ENCODE results near the gene PTPN11.
"Not testable (repeated sequence)": the region's sequence is repeated elsewhere in the genome, so short reads cannot be mapped to it uniquely, and the experiment has no call there.

PTPN11 gene

DNA sequence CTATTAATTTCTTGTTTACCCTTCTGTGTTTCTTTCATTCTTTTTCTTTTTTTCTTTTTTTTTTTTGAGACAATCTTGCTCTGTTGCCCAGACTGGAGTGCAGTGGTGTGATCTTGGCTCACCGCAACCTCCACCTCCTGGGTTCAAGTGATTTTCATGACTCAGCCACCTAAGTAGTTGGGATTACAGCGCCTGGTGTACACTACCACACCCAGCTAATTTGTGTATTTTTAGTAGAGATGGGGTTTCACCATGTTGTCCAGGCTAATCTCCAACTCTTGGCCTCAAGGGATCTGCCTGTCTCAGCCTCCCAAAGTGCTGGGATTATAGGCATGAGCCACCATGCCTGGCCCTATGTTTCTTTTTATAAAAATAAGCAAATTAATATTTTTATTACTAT is 29.4 kb downstream of the PTPN11 start:
- not testable (repeated sequence) for DNase-seq (ENCODE audit: low spot score)

DNA sequence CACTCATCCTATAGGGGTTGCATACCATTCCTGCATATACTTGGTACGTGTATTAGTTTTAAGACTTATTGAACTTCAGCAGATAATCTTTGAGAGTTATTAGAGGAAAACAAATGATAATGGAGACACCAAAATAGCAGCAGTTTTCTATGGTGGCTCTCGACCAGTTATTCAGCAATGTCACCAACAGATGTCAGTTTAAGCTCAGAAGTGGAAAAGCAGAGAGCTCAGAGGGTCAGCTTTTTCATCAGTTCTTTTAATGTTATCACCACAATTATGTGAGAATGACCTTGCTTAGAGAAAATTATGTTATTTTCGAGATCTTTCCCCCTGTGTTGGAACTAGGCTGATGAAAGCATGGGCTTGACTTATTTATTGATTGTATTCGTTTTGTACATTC is 32.0 kb downstream of the PTPN11 start:
- DNase-seq (ENCODE audit: low spot score): no peak

GRCh38 chr12:112456029-112456428 is 37.3 kb downstream of the PTPN11 start:
- DNase-seq (ENCODE audit: low spot score): no peak

DNA sequence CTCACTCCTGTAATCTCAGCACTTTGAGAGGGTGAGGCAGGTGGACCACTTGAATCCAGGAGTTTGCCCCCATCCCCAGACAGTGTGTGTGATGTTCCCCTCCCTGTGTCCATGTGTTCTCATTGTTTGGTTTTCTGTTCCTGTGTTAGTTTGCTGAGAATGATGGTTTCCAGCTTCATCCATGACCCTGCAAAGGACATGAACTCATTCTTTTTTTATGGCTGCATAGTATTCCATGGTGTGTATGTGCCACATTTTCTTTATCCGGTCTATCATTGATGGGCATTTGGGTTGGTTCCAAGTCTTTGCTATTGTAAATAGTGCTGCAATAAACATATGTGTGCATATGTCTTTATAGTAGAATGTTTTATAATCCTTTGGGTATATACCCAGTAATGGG is 38.4 kb downstream of the PTPN11 start:
- not testable (repeated sequence) for DNase-seq (ENCODE audit: low spot score)

DNA sequence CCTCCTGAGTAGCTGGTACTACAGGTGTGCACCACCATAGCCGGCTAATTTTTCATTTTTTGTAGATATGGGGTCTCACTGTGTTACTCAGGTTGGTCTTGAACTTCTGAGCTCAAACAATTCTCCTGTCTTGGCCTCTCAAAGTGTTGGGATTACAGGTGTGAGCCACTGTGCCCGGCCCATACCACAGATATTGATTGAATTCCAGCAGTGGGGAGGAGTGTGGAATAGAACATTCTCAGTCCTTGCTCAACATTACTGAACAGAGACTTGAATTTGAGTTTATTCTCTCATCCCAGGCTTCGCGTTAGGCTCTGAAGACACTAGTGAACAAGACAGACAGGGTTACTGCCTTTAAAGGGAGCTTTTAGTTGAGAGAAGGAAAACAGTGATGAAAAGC is 39.6 kb downstream of the PTPN11 start:
- DNase-seq (ENCODE audit: low spot score): no peak

GRCh38 chr12:112458751-112459150 is 40.0 kb downstream of the PTPN11 start:
- DNase-seq (ENCODE audit: low spot score): no peak

- no peak for DNase-seq (ENCODE audit: low spot score)
Measured at GRCh38 chr12:112463478-112463877, 44.7 kb downstream of the PTPN11 start.

- no peak for DNase-seq (ENCODE audit: low spot score)
Measured at GRCh38 chr12:112464605-112465004, 45.9 kb downstream of the PTPN11 start.

- DNase-seq (ENCODE audit: low spot score): no peak
Measured at GRCh38 chr12:112466011-112466422, 47.3 kb downstream of the PTPN11 start.

- DNase-seq (ENCODE audit: low spot score): no peak
Measured at GRCh38 chr12:112466835-112467234, 48.1 kb downstream of the PTPN11 start.

GRCh38 chr12:112468046-112468445 is 49.3 kb downstream of the PTPN11 start:
- no peak for DNase-seq (ENCODE audit: low spot score)

- DNase-seq (ENCODE audit: low spot score): no peak
Measured at GRCh38 chr12:112473056-112473455, 54.3 kb downstream of the PTPN11 start.

DNA sequence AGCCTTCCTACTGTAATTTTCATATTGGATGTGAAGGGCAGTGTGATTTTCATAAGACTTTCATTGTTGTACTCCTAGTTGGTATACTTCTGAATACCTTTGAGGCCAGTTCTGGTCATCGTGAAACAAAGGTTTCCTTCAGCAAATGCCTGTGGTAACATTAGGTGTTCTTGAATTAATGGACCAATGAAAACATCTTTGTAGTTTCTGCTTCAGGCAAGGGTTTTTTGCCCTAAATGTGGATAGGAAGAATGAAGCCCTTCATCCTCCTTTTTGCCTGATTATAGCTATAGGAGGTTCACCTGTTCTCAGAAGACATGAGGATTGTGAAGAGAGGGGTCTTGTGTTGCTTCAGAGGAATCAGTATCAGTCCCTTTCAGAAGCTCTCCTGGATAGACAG is 60.7 kb downstream of the PTPN11 start:
- DNase-seq (ENCODE audit: low spot score): no peak

GRCh38 chr12:112480931-112481330 is 62.2 kb downstream of the PTPN11 start:
- no peak for DNase-seq (ENCODE audit: low spot score)

- no peak for DNase-seq (ENCODE audit: low spot score)
Measured at GRCh38 chr12:112482733-112483132, 64.0 kb downstream of the PTPN11 start.

DNA sequence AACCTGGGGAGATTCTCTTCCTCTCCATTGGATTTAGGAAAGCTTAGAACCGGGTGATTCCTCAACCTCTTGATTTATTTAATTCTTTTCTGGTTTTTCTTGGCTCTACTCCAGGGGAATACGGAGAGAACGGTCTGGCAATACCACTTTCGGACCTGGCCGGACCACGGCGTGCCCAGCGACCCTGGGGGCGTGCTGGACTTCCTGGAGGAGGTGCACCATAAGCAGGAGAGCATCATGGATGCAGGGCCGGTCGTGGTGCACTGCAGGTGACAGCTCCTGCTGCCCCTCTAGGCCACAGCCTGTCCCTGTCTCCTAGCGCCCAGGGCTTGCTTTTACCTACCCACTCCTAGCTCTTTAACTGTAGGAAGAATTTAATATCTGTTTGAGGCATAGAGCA is 67.6 kb downstream of the PTPN11 start:
- no peak for DNase-seq (ENCODE audit: low spot score)

DNA sequence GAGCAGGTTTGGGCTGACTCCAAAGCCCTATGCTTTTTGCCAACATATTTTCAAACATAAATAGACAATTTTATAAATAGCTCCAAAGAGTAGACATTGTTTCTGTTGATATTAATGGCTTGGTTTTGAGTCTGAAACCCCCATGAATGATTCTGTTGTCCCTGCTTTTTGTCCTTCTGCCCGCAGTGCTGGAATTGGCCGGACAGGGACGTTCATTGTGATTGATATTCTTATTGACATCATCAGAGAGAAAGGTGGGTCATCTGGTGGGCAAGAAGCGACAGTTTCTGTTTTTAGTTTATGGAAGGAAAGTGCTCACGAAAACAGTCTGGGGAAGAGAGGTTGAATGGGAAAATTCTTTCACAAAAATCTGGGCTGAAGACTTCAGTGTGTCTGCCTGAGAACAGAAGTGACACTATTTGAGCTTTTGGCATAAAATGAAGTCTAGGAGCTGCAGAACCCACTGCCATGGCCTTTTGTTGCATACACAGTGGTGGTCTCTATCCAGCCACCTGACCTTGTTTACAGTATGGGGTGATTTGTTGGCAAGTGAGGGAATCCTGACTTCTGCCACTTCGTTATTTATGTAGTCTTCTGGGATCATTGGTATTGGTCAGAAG is 69.6 kb downstream of the PTPN11 start:
- DNase-seq (ENCODE audit: low spot score): no peak

- no peak for DNase-seq (ENCODE audit: low spot score)
Measured at GRCh38 chr12:112489456-112489855, 70.7 kb downstream of the PTPN11 start.

- DNase-seq (ENCODE audit: low spot score): no peak
Measured at GRCh38 chr12:112496496-112496895, 77.7 kb downstream of the PTPN11 start.

- no peak for DNase-seq (ENCODE audit: low spot score)
Measured at GRCh38 chr12:112498580-112498979, 79.8 kb downstream of the PTPN11 start.

- no peak for DNase-seq (ENCODE audit: low spot score)
Measured at GRCh38 chr12:112503512-112503911, 84.8 kb downstream of the PTPN11 start.

DNA sequence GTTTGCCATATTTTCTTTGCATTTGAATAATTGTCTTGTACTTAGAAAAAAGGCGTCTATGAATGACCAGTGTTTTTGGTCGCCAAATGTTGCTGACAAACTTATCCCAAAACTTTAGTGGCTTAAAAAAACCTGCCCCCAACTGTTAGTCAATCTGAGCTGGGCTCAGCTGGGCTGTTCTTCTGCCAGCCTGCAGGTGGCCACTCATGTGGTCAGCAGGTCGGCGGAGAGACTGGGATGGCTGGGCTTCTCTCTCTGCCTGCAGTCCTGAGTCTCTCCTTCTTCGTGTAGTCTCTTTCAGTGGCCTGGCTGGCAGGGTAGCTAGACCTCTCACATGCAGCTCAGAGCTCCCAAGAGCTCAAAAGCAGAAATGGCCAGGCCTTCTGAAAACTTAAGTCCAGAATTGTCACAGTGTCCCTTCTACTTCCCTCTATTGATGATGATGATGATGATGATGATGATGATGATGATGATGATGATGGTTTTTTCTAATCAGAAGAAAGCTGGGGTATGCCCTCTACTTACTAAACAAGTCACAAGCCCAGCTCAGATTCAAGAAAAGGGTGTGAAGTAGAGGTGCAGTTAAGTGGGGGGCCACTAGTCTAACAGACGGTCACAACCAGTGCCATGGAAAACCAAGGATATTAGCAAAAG is 87.9 kb downstream of the PTPN11 start:
- DNase-seq (ENCODE audit: low spot score): no peak

GRCh38 chr12:112513471-112513870 is 94.7 kb downstream of the PTPN11 start:
- no peak for DNase-seq (ENCODE audit: low spot score)

GRCh38 chr12:112514456-112514855 is 95.7 kb downstream of the PTPN11 start:
- no peak for DNase-seq (ENCODE audit: low spot score)

Data from AG20443 (cell line).